ENCODE results near the gene OXNAD1.

- TF ChIP-seq, protein P1, sequence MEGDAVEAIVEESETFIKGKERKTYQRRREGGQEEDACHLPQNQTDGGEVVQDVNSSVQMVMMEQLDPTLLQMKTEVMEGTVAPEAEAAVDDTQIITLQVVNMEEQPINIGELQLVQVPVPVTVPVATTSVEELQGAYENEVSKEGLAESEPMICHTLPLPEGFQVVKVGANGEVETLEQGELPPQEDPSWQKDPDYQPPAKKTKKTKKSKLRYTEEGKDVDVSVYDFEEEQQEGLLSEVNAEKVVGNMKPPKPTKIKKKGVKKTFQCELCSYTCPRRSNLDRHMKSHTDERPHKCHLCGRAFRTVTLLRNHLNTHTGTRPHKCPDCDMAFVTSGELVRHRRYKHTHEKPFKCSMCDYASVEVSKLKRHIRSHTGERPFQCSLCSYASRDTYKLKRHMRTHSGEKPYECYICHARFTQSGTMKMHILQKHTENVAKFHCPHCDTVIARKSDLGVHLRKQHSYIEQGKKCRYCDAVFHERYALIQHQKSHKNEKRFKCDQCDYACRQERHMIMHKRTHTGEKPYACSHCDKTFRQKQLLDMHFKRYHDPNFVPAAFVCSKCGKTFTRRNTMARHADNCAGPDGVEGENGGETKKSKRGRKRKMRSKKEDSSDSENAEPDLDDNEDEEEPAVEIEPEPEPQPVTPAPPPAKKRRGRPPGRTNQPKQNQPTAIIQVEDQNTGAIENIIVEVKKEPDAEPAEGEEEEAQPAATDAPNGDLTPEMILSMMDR (IDR thresholded peaks at IDR 0.05; ENCODE audit: poor library complexity), result no peak
- TF ChIP-seq EZH2 (IDR thresholded peaks at IDR 0.05; ENCODE audit: borderline replicate concordance), result no peak
Observed at GRCh38 chr3:16343101-16343500, 78.1 kb downstream of the OXNAD1 start.
